Fibroblast of lung (primary cell): ENCODE measurements around the gene WSCD2. TPM values are rescaled to one million over a fixed set of nuclear protein-coding genes. Genes with fewer than 3 reads are reported as not detected.

Experiments used
- DNase-seq, 2 donors: peaks; one replicate each; pipeline versions ENCODE4 v3.0.0 to v3.0.0-alpha.2; 2010; ENCODE audit warnings: low read depth in 2 of 2
- H2AFZ ChIP-seq: 2 replicates; pipeline ENCODE4 v1.5.1; 2012; ENCODE audit warnings: low read length, control low read depth, inconsistent platforms
- H3K27ac ChIP-seq: 2 replicates; pipeline ENCODE4 v1.5.1; 2011; ENCODE audit warnings: low read length, control low read depth; ENCODE audit not compliant: insufficient read depth
- H3K27me3 ChIP-seq: 2 replicates; pipeline ENCODE4 v1.5.1; 2011; ENCODE audit warnings: mild to moderate bottlenecking, low read length; ENCODE audit not compliant: control insufficient read depth, insufficient read depth
- H3K36me3 ChIP-seq: 2 replicates; pipeline ENCODE4 v1.5.1; 2011; ENCODE audit warnings: low read length; ENCODE audit not compliant: control insufficient read depth, insufficient read depth
- H3K4me1 ChIP-seq: 2 replicates; pipeline ENCODE4 v1.5.1; 2011; ENCODE audit warnings: low read length; ENCODE audit not compliant: control insufficient read depth, insufficient read depth; ENCODE audit errors: extremely low read depth
- H3K4me2 ChIP-seq: 2 replicates; pipeline ENCODE4 v1.5.1; 2011; ENCODE audit warnings: low read length, control low read depth; ENCODE audit not compliant: insufficient read depth; ENCODE audit errors: extremely low read depth
- H3K4me3 ChIP-seq, 4 experiments: fragments of 200-600 bp in 1 of 4; sonication (generic) in 1 of 4; replicated peaks in 1 of 4; 2 replicates each; pipeline ENCODE4 v1.5.1; 2011 to 2016; ENCODE audit warnings: low read length in 4 of 4, low read depth in 3 of 4, mild to moderate bottlenecking in 3 of 4, control low read depth in 2 of 4, inconsistent platforms in 1 of 4, mixed read lengths in 1 of 4; ENCODE audit not compliant: insufficient read depth in 1 of 4; ENCODE audit errors: control extremely low read depth in 1 of 4
- H3K79me2 ChIP-seq: 2 replicates; pipeline ENCODE4 v1.5.1; 2012; ENCODE audit warnings: mild to moderate bottlenecking, low read length, inconsistent platforms; ENCODE audit not compliant: control insufficient read depth, insufficient read depth
- H3K9ac ChIP-seq: 2 replicates; pipeline ENCODE4 v1.5.1; 2011; ENCODE audit warnings: mild to moderate bottlenecking, low read length, control low read depth; ENCODE audit not compliant: insufficient read depth
- H3K9me3 ChIP-seq: 2 replicates; pipeline ENCODE4 v1.5.1; 2012; ENCODE audit warnings: low read depth, low read length; ENCODE audit not compliant: control insufficient read depth, insufficient read depth
- H4K20me1 ChIP-seq: 2 replicates; pipeline ENCODE4 v1.5.1; 2011; ENCODE audit warnings: low read length; ENCODE audit not compliant: control insufficient read depth, insufficient read depth; ENCODE audit errors: extremely low read depth
- EZH2 ChIP-seq: IDR thresholded peaks from 2 replicates; pipeline ENCODE4 v1.5.1; 2012; ENCODE audit warnings: low read length, control low read depth, mild to moderate bottlenecking; ENCODE audit errors: missing control alignments
- polyA plus RNA-seq, 2 donors: library from polyadenylated mRNA; depleted of rRNA in 1 of 2; stranded (reverse) in 1 of 2; unstranded in 1 of 2; fragments of >200 nt; gene quantifications; 2 replicates each; pipeline ENCODE4 v1.2.1, GENCODE V29; 2011 to 2012; ENCODE audit warnings: missing spikeins in 1 of 2
- total RNA-seq: library from RNA; depleted of rRNA; stranded (reverse); fragments of >200 nt; gene quantifications from 2 replicates; pipeline ENCODE4 v1.2.1, GENCODE V29; 2014
- TF ChIP-seq, protein P1 (sequence below), 2 donors: IDR thresholded peaks in 1 of 2; conservative IDR thresholded peaks in 1 of 2; 1 replicate in 1 of 2; 2 replicates in 1 of 2; pipeline ENCODE4 v1.5.1; 2011 to 2012; ENCODE audit warnings: low read length in 2 of 2, control low read depth in 1 of 2, inconsistent platforms in 1 of 2, low read depth in 1 of 2, mild to moderate bottlenecking in 1 of 2

The WSCD2 gene
- total and polyA plus RNA-seq, 2 donors (not counting 1 experiment from before 2014, with no cell fraction given): not detected

DNA sequence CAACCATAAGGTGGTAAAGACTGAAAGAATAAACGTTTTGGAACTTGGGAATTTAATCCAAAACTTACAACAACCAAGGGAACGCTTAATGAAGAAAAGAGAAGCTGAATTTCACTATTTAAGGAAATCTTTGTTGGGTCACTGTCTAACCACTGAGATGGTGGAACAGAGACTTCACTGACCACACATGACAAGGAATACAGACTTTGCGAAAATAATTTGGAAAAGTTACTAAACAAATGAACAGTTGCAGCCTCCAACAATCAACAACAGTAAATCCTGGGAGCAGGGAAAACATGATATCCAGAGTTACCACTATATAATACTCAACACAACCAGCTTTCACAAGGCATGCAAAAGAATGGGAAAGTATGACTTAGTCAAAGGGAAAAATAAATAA lies 131.0 kb downstream of the WSCD2 start:
- Histone ChIP-seq H3K9ac (no peak overlapping the region), H2AFZ (no peak overlapping the region), H3K4me1 (no peaks in the 10 kb centered on the region), H4K20me1 (no peaks in the 10 kb centered on the region), H3K27me3 (no peaks in the 10 kb centered on the region), H3K27ac (no peak overlapping the region), H3K4me3 (no peak overlapping the region), H3K9me3 (no peaks in the 10 kb centered on the region), H3K79me2 (no peaks in the 10 kb centered on the region), H3K36me3 (no peaks in the 10 kb centered on the region), H3K4me2 (no peak overlapping the region)
- no peak for TF ChIP-seq EZH2
- TF ChIP-seq, protein P1, sequence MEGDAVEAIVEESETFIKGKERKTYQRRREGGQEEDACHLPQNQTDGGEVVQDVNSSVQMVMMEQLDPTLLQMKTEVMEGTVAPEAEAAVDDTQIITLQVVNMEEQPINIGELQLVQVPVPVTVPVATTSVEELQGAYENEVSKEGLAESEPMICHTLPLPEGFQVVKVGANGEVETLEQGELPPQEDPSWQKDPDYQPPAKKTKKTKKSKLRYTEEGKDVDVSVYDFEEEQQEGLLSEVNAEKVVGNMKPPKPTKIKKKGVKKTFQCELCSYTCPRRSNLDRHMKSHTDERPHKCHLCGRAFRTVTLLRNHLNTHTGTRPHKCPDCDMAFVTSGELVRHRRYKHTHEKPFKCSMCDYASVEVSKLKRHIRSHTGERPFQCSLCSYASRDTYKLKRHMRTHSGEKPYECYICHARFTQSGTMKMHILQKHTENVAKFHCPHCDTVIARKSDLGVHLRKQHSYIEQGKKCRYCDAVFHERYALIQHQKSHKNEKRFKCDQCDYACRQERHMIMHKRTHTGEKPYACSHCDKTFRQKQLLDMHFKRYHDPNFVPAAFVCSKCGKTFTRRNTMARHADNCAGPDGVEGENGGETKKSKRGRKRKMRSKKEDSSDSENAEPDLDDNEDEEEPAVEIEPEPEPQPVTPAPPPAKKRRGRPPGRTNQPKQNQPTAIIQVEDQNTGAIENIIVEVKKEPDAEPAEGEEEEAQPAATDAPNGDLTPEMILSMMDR (conservative IDR thresholded peaks at IDR 0.05 in 1 of 2, IDR thresholded peaks at IDR 0.05 in 1 of 2; ENCODE audit: low read depth in 1 of 2, low read length in 2 of 2): no peak
- no peak for DNase-seq

DNA sequence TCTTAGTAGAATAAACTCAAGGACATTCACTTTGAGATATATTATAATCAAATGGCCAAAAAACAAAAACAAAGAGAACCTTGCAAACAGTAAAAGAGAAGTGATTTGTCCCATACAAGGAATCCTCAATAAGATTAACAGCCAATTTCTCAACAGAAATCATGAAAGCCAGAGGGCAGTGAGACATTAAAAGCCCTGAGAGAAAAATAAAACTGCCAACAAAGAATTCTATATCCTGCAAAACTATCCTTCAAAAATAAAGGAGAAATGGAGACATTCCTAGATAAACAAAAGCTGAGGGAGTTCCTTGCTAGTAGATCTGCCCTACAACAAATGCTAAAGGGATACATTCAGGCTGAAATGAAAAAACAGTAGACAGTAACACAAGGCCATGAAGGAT lies 131.9 kb downstream of the WSCD2 start:
- Histone ChIP-seq H3K9me3 (no peaks in the 10 kb centered on the region), H3K27ac (no peak overlapping the region), H3K4me1 (no peaks in the 10 kb centered on the region), H3K9ac (no peak overlapping the region), H3K4me3 (no peak overlapping the region), H3K79me2 (no peaks in the 10 kb centered on the region), H3K36me3 (no peaks in the 10 kb centered on the region), H3K27me3 (no peaks in the 10 kb centered on the region), H4K20me1 (no peaks in the 10 kb centered on the region), H3K4me2 (no peak overlapping the region), H2AFZ (no peak overlapping the region)
- no peak for DNase-seq
- TF ChIP-seq, protein P1 (conservative IDR thresholded peaks at IDR 0.05 in 1 of 2, IDR thresholded peaks at IDR 0.05 in 1 of 2; ENCODE audit: low read depth in 1 of 2, low read length in 2 of 2): no peak
- no peak for TF ChIP-seq EZH2

DNA sequence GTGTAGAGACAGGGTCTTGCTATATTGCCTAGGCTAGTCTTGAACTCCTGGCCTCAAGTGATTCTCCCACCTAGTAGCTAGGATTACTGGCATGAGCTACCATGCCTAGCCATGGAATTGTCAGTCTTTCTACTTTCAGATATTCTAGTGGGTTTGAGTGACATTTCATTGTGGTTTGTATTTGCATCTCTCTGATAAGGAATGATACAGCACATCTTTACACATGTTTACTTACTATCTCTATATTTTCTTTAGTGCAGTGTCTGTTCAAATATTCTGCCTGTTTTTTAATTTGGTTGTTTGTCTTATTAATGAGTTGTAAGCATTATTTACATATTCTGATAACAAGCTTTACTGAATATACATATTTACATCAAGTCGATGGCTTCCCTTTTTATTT lies 136.4 kb downstream of the WSCD2 start:
- TF ChIP-seq, protein P1 (conservative IDR thresholded peaks at IDR 0.05 in 1 of 2, IDR thresholded peaks at IDR 0.05 in 1 of 2; ENCODE audit: low read depth in 1 of 2, low read length in 2 of 2): no peak
- TF ChIP-seq EZH2: no peak
- Histone ChIP-seq H3K27me3 (no peaks in the 10 kb centered on the region), H3K4me2 (no peak overlapping the region), H2AFZ (no peak overlapping the region), H3K9ac (no peak overlapping the region), H3K27ac (no peak overlapping the region), H3K36me3 (no peaks in the 10 kb centered on the region), H3K4me3 (no peak overlapping the region), H3K9me3 (no peaks in the 10 kb centered on the region), H3K79me2 (no peaks in the 10 kb centered on the region), H3K4me1 (no peaks in the 10 kb centered on the region), H4K20me1 (no peaks in the 10 kb centered on the region)
- DNase-seq: no peak
